SU-DHL-6 (cell line): Measurements from ENCODE around the gene OR52L1.

Source experiments
- EZH2phosphoT487 ChIP-seq: fragments of 200-600 bp; sonication (generic), shearing (Covaris generic); conservative IDR thresholded peaks from 2 replicates; pipeline ENCODE4 v1.6.1; 2018; ENCODE audit warnings: mild to moderate bottlenecking, antibody characterized with exemption, low read length, moderate library complexity, mixed read lengths
- TF ChIP-seq, protein P1 (sequence below): fragments of 200-600 bp; sonication (generic); IDR thresholded peaks from one replicate; pipeline ENCODE4 v1.5.1; 2017; ENCODE audit warnings: antibody characterized with exemption, mild to moderate bottlenecking, low read length, moderate library complexity; ENCODE audit not compliant: insufficient read depth, poor library complexity, severe bottlenecking

GRCh38 chr11:6013042-6013441 is 26.3 kb upstream of the OR52L1 start:
- TF ChIP-seq, protein P1, sequence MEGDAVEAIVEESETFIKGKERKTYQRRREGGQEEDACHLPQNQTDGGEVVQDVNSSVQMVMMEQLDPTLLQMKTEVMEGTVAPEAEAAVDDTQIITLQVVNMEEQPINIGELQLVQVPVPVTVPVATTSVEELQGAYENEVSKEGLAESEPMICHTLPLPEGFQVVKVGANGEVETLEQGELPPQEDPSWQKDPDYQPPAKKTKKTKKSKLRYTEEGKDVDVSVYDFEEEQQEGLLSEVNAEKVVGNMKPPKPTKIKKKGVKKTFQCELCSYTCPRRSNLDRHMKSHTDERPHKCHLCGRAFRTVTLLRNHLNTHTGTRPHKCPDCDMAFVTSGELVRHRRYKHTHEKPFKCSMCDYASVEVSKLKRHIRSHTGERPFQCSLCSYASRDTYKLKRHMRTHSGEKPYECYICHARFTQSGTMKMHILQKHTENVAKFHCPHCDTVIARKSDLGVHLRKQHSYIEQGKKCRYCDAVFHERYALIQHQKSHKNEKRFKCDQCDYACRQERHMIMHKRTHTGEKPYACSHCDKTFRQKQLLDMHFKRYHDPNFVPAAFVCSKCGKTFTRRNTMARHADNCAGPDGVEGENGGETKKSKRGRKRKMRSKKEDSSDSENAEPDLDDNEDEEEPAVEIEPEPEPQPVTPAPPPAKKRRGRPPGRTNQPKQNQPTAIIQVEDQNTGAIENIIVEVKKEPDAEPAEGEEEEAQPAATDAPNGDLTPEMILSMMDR = no peak
- TF ChIP-seq EZH2phosphoT487 = no peak
